ENCODE measurements around the gene GCNT2. TPM values are rescaled to one million over a fixed set of nuclear protein-coding genes. Genes with fewer than 3 reads are reported as not detected.
"Not testable (repeated sequence)": the region's sequence is repeated elsewhere in the genome, so short reads cannot be mapped to it uniquely, and the experiment has no call there.

GCNT2 gene
- total and polyA plus RNA-seq, 5 experiments from 2014 or later: 0.85 to 4.6 (median 1.8) TPM

- no peak for DNase-seq
- no peak for ATAC-seq
- Mint-ChIP-seq H3K27ac (peak overlapping the region in 1 of 10 donors; percentile 68), H3K36me3 (peaks cover 0 to 13% (median 8%) of the 10 kb centered on the region in 3 donors), H3K27me3 (no peaks in the 10 kb centered on the region), H3K9me3 (peaks cover 0 to 2% (median 0%) of the 10 kb centered on the region in 9 donors), H3K4me3 (no peak overlapping the region), H3K4me1 (peaks cover 0 to 3% (median under 1%) of the 10 kb centered on the region in 4 donors)
- POLR2A ChIA-PET: interaction anchor here (0.6 kb wide), 1 partner anchor 116 kb away, joined by 6 read pairs; the partner anchor contains the start of gene PAK1IP1
Measured at GRCh38 chr6:10578723-10579122, 57.6 kb downstream of the GCNT2 start.

GRCh38 chr6:10579803-10580202 is 58.7 kb downstream of the GCNT2 start:
- Mint-ChIP-seq H3K4me1 (peaks cover 0 to 3% (median 1%) of the 10 kb centered on the region in 4 donors), H3K36me3 (peaks cover 0 to 9% (median 2%) of the 10 kb centered on the region in 3 donors), H3K4me3 (no peak overlapping the region), H3K27me3 (no peaks in the 10 kb centered on the region), H3K9me3 (peaks cover 0 to 2% (median 0%) of the 10 kb centered on the region in 9 donors), H3K27ac (no peak overlapping the region)
- ATAC-seq (no peak), DNase-seq (no peak)
- POLR2A ChIA-PET: interaction anchor here (0.6 kb wide), 1 partner anchor 60 kb away, joined by 4 read pairs; no protein-coding TSS in a partner anchor

- no peak for DNase-seq
- ATAC-seq: no peak
- no peaks in the 10 kb centered on the region for H3K27me3 Mint-ChIP-seq
- H3K36me3 Mint-ChIP-seq: peaks cover 0 to 9% (median 0%) of the 10 kb centered on the region in 3 donors
- POLR2A ChIA-PET: no interaction called here
- H3K27ac Mint-ChIP-seq: peak overlapping the region in 1 of 10 donors; percentile 29
- peaks cover 0 to 2% (median 0%) of the 10 kb centered on the region in 9 donors for H3K9me3 Mint-ChIP-seq
- no peak overlapping the region for H3K4me3 Mint-ChIP-seq
- peaks cover 2 to 6% (median 3%) of the 10 kb centered on the region in 4 donors for H3K4me1 Mint-ChIP-seq
Measured at GRCh38 chr6:10580570-10580969, 59.4 kb downstream of the GCNT2 start.

- H3K9me3 Mint-ChIP-seq, ATAC-seq, H3K4me1 Mint-ChIP-seq, POLR2A ChIA-PET, DNase-seq, H3K4me3 Mint-ChIP-seq, H3K36me3 Mint-ChIP-seq, H3K27me3 Mint-ChIP-seq, H3K27ac Mint-ChIP-seq: not testable (repeated sequence)
Measured at GRCh38 chr6:10581402-10581801, 60.3 kb downstream of the GCNT2 start.

- Mint-ChIP-seq H3K36me3 (peaks cover 0 to 2% (median 0%) of the 10 kb centered on the region in 3 donors), H3K4me1 (peaks cover 1 to 7% (median 2%) of the 10 kb centered on the region in 4 donors), H3K27me3 (no peaks in the 10 kb centered on the region), H3K27ac (no peak overlapping the region), H3K9me3 (no peaks in the 10 kb centered on the region), H3K4me3 (no peak overlapping the region)
- ATAC-seq: no peak
- POLR2A ChIA-PET: no interaction called here
- no peak for DNase-seq
Measured at GRCh38 chr6:10582774-10583508, 61.8 kb downstream of the GCNT2 start.

GRCh38 chr6:10583509-10583901 is 62.4 kb downstream of the GCNT2 start:
- Mint-ChIP-seq H3K27ac (no peak overlapping the region), H3K4me3 (no peak overlapping the region), H3K36me3 (peaks cover 0 to 2% (median 0%) of the 10 kb centered on the region in 3 donors), H3K4me1 (peaks cover 1 to 7% (median 2%) of the 10 kb centered on the region in 4 donors), H3K27me3 (no peaks in the 10 kb centered on the region), H3K9me3 (no peaks in the 10 kb centered on the region)
- ATAC-seq (no peak), DNase-seq (no peak)
- POLR2A ChIA-PET: no interaction called here

- Mint-ChIP-seq H3K4me1 (peaks cover 1 to 7% (median 2%) of the 10 kb centered on the region in 4 donors), H3K9me3 (no peaks in the 10 kb centered on the region), H3K27ac (no peak overlapping the region), H3K27me3 (no peaks in the 10 kb centered on the region), H3K36me3 (peaks cover 0 to 2% (median 0%) of the 10 kb centered on the region in 3 donors), H3K4me3 (no peak overlapping the region)
- ATAC-seq (no peak), DNase-seq (no peak)
- POLR2A ChIA-PET: no interaction called here
Measured at GRCh38 chr6:10584607-10585006, 63.5 kb downstream of the GCNT2 start.

GRCh38 chr6:10585209-10585845 is 64.2 kb downstream of the GCNT2 start:
- peaks cover 0 to 2% (median 0%) of the 10 kb centered on the region in 3 donors for H3K36me3 Mint-ChIP-seq
- no peak overlapping the region for H3K4me3 Mint-ChIP-seq
- peak overlapping the region in 1 of 10 donors; percentile 2 for H3K27ac Mint-ChIP-seq
- POLR2A ChIA-PET: no interaction called here
- H3K27me3 Mint-ChIP-seq: no peaks in the 10 kb centered on the region
- H3K9me3 Mint-ChIP-seq: no peaks in the 10 kb centered on the region
- peaks cover 1 to 7% (median 2%) of the 10 kb centered on the region in 4 donors for H3K4me1 Mint-ChIP-seq
- DNase-seq: no peak
- no peak for ATAC-seq

GRCh38 chr6:10586302-10586701 is 65.2 kb downstream of the GCNT2 start:
- Mint-ChIP-seq H3K27me3 (peaks cover 0 to 2% (median 0%) of the 10 kb centered on the region in 5 donors), H3K4me3 (no peak overlapping the region), H3K27ac (no peak overlapping the region), H3K9me3 (peaks cover 0 to 3% (median 0%) of the 10 kb centered on the region in 9 donors), H3K4me1 (peaks cover 1 to 7% (median 2%) of the 10 kb centered on the region in 4 donors), H3K36me3 (peaks cover 0 to 6% (median 0%) of the 10 kb centered on the region in 3 donors)
- POLR2A ChIA-PET: no interaction called here
- ATAC-seq (no peak), DNase-seq (no peak)

- no peak overlapping the region for H3K27ac Mint-ChIP-seq
- peaks cover 0 to 2% (median 0%) of the 10 kb centered on the region in 5 donors for H3K27me3 Mint-ChIP-seq
- DNase-seq (peak in 2 of 10 donors; percentile 0 to 18), ATAC-seq (peak in 1 of 2 donors; percentile 30)
- peaks cover 0 to 3% (median 0%) of the 10 kb centered on the region in 9 donors for H3K9me3 Mint-ChIP-seq
- peaks cover 0 to 6% (median 0%) of the 10 kb centered on the region in 3 donors for H3K36me3 Mint-ChIP-seq
- POLR2A ChIA-PET: interaction anchor here (0.6 kb wide), 1 partner anchor 109 kb away, joined by 5 read pairs; no protein-coding TSS in a partner anchor
- H3K4me3 Mint-ChIP-seq: no peak overlapping the region
- peaks cover 1 to 7% (median 2%) of the 10 kb centered on the region in 4 donors for H3K4me1 Mint-ChIP-seq
Measured at GRCh38 chr6:10587656-10588406, 66.7 kb downstream of the GCNT2 start.

- Mint-ChIP-seq H3K4me1 (peaks cover 1 to 7% (median 2%) of the 10 kb centered on the region in 4 donors), H3K27ac (no peak overlapping the region), H3K27me3 (peaks cover 0 to 2% (median 0%) of the 10 kb centered on the region in 5 donors), H3K36me3 (peaks cover 0 to 6% (median 0%) of the 10 kb centered on the region in 3 donors), H3K9me3 (peaks cover 0 to 3% (median 0%) of the 10 kb centered on the region in 9 donors), H3K4me3 (no peak overlapping the region)
- ATAC-seq (no peak), DNase-seq (no peak)
- POLR2A ChIA-PET: interaction anchor here (0.6 kb wide), 1 partner anchor 110 kb away, joined by 5 read pairs; no protein-coding TSS in a partner anchor
Measured at GRCh38 chr6:10588562-10589428, 67.6 kb downstream of the GCNT2 start.

- Mint-ChIP-seq H3K27me3 (peaks cover 0 to 2% (median 0%) of the 10 kb centered on the region in 5 donors), H3K4me1 (peaks cover 0 to 7% (median 2%) of the 10 kb centered on the region in 4 donors), H3K36me3 (peaks cover 0 to 7% (median 0%) of the 10 kb centered on the region in 3 donors), H3K4me3 (no peak overlapping the region), H3K27ac (no peak overlapping the region), H3K9me3 (peaks cover 0 to 3% (median 0%) of the 10 kb centered on the region in 9 donors)
- POLR2A ChIA-PET: no interaction called here
- DNase-seq (no peak), ATAC-seq (no peak)
Measured at GRCh38 chr6:10589429-10589727, 68.2 kb downstream of the GCNT2 start.
